Ovary (tissue), 3 donors: ENCODE measurements around the gene PARVA.

Experiments used
- CTCF ChIP-seq, 3 donors: fragments of 450-650 bp in 2 of 3; fragments of 200-600 bp in 1 of 3; IDR thresholded peaks; one replicate each; pipeline versions ENCODE4 v1.5.1 to v1.8.0; 2016 to 2022; ENCODE audit warnings: antibody characterized with exemption in 3 of 3, mild to moderate bottlenecking in 1 of 3
- POLR2A ChIP-seq: fragments of 450-650 bp; IDR thresholded peaks from one replicate; pipeline ENCODE4 v1.6.1; 2017; ENCODE audit warnings: antibody characterized with exemption, mild to moderate bottlenecking, moderate library complexity
- donor health status: DM: no; HTN: no; CAD: no.

- TF ChIP-seq CTCF (IDR thresholded peaks at IDR 0.05) (no peak), POLR2A (no peak)
These were observed 84.1 kb downstream of the PARVA start for GRCh38 chr11:12461516-12461915.
